ENCODE results near the gene TMEM135.
"Not testable (repeated sequence)": the region's sequence is repeated elsewhere in the genome, so short reads cannot be mapped to it uniquely, and the experiment has no call there.

Gene TMEM135

DNA sequence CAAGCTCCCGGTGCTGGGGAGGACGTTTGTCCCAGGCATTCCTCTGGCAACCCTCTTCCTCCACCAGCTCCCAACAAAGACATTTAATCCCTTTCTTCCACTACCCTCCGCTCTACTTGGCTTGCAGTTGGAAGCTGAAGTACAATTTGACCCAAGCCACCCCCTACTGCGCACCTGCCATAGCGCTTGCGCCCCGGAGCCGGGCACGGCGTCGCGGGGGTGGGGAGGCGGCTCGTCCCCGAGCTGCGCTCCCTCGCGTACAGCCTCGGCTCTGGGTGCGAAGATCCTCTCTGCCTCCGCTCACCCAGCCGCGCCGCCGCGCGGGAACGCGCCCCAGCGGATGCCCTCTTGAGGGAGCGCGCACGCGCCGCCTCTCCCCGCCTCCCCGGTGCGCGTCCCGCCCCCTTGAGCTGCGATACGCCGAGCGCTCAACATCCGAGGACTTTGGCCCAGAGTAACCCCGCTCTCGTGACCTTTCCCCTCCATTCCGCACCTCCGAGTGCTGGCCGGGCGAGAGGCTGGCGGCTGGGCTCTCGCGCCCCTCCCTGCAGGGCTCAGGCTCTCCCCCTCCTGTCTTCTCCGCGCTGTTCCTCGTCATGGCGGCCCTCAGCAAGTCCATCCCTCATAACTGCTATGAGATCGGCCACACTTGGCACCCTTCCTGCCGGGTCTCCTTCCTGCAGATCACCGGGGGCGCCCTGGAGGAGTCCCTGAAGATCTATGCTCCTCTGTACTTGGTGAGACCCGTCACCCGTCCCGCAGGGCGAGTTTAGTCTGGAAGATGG is at the start of gene TMEM135:
Gene TMEM135 (plus strand): TSS at position 485 of the 785 bp plus-strand sequence. CDS start 112 bp downstream, at position 597.
- DNase-seq (ENCODE audit: low read depth) = peak; percentile 84

DNA sequence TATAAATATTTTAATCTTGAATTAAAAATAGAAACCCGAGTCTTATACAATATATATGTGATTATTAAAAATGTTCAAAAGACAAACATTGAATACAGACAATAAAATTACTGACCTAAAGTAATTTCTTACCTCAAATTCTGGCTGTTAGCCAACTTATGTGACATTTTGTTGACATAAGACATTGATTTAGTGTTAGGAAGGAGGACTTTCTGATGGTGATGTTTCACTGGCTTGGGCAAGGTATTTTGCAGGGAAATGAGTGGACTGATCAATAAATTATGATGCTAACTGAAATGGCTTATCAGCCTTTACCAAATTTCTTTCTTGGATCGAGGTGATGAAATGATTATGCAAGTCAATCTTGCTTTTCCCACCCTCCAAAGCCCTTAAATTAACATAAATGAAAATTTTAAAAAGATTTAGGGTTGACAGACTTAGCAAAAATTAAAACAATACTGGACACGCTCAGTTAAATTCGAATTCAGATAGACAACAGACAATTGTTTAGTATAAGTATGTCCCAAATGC is 49.3 kb upstream of the TMEM135 start:
- DNase-seq (ENCODE audit: low read depth) = no peak

DNA sequence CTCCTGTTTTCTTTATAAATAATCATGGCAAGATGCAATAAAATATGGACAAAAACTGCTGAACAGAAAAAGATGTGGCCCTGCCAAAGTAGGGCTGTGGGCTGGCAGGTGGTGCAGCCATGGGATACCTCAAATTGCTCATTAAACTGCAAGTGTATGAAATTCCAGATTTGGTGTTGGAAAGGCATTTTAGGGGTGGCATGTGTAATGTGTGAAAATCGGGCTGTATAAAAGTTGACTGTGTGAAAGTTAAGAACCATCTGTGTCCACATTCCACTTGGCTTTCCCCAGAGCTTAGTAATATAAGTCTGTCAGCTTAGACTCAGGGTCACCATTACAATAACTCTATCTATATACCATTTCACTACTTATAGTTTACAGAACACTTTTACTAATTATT is 47.7 kb upstream of the TMEM135 start:
- no peak for DNase-seq (ENCODE audit: low read depth)

DNA sequence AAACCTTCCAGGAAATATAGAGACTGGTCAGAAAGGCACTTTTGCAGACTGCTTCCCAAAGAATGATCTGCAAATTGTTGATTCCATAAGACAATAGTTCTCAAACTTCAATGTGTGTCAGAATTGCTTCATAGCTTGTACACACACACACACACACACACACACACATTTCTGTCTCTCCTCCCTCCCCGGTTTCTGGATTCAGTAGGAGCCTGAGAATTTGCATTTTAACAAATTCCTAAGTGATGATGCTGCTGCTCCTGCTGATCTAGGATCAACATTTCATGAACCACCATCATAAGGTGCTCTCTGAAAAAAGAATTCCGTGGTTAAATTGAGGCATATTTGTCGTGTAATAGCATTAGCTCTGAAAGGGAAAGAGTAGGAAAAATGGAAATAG is 47.2 kb upstream of the TMEM135 start:
- no peak for DNase-seq (ENCODE audit: low read depth)

DNA sequence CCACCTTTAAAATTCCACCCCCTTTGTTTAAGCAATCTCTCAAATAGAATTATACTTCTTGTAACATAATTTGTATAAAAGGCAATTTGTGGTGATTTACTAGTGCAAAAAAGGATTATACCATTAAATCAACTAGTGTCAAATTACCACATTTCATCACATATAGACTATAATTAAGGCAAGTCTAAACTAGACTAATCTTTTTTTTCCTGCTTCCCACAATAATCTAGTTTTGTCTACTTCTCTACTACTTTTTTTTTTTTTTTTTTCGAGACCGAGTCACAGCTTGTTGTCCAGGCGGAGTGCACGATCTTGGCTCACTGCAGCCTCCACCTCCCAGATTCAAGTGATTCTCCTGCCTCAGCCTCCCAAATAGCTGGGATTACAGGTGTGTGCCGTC is 46.4 kb upstream of the TMEM135 start:
- no peak for DNase-seq (ENCODE audit: low read depth)

DNA sequence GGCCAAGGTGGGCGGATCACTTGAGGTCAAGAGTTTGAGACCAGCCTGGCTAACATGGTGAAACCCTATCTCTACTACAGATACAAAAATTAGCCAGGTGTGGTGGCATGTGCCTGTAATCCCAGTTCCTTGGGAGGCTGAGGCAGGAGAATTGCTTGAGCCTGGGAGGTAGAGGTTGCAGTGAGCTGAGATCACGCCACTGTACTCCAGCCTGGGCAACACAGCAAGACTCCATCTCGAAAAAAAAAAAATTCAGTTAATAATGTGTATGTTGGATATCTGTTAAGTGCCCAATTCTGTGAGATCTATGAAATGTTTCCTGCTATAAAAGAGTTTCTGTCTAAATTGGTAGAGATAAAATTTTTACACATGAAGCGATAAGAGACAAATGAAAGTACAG is 45.4 kb upstream of the TMEM135 start:
- DNase-seq (ENCODE audit: low read depth) = not testable (repeated sequence)

DNA sequence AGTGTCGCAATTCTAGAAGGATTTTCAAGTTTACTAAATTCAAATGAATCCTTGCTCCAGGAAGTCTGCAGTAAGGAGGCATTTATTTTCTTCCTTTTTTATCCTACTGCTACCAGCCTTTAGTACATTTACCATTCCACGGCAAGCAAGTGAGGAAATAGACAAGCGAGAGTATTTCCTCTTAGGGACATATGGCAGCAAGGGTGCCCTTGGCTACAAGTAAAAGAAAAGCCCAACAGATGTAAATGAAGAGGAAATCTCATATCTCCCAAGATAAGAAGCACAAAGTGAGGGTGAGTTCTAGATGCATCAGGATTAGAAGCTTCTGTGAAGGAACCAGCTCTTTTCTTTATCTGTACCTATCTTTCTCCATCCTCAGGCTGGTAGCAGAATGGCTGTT is 44.7 kb upstream of the TMEM135 start:
- no peak for DNase-seq (ENCODE audit: low read depth)

DNA sequence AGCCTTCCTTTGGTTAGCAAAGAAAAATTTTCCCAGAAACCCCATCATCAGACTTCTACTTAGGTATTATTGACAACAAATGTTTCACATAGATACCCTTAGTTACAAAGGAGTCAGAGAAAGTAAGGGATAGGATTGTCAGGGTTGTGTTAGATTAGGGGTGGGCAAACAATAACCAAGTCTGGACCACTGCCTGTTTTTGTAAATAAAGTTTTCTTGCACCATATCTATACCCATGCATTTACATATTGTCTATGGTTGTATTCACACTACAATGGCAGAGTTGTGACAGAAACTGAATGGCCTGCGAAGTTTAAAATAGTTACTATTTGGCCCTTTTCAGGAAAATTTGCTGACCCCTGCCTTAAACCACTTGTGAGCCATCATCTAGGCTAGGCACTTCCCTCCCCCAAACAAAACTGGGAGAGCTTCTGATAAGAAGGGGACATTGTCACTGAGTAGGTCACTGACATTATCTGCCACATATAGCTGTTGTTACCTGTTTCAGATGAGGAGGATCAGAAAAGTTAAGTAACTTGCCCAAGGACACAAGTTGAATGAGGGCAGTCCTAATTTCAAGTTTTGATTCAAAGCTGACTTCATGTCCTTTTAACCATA is 40.7 kb upstream of the TMEM135 start:
- no peak for DNase-seq (ENCODE audit: low read depth)

DNA sequence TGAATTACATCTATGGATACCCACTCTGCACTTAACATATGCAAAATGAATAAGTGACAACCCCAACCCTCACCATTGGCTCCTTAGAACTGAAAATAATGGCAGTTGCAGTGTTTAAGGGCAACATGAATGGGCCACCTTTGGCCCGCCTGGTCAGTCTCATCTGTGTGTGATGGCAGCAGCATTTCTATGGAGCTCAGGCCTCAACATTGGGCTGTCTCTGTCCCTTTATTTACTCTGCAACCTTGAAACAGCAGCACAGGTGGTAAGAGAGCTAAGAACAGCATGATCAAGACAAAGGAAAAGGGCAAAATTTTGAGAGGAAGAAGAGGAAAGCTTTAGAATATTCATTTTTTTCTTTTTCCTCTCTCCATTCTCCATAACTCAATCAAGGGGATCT is 38.3 kb upstream of the TMEM135 start:
- no peak for DNase-seq (ENCODE audit: low read depth)

DNA sequence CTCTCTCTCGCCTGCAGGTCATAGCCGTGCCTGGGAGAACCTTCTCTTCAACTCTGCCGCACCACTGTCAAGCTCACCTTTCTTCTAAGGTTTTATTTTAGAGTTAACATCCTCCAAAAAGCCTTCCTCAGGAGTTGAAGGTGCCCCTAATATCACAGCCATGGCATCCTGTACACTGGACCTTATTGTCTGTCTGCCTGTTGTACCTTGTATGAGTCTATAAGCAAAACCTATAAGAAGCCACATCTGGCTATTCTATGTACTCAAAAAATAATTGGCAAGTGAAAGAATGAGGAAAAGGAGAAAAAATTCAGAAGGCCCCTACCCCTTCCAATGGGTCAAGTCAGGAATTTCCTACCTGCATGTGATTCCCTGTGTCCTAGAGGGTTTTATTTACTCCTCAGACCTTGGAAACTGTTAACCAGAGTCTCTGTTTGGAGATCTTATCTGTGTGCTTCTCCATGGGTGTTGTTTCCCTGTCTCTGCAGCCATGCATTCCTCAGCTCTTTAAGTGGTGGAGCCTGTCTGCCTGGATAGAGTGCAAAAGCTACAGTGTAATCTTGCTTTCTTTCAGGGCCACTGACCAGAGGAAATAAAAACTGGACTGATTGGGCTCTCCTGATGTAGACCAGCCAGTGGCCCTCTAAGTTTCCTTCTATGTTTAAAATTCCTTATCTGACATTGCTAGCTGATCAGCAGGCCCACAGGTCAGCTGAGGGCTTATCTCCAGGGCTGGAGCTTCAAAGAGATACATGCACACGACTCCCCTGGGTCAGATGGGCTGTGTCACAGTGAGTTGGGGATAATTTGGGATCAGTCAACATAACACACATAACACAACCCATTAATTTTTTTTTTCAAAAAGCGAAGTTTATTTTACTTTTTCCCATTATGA is 37.6 kb upstream of the TMEM135 start:
- DNase-seq (ENCODE audit: low read depth) = no peak

DNA sequence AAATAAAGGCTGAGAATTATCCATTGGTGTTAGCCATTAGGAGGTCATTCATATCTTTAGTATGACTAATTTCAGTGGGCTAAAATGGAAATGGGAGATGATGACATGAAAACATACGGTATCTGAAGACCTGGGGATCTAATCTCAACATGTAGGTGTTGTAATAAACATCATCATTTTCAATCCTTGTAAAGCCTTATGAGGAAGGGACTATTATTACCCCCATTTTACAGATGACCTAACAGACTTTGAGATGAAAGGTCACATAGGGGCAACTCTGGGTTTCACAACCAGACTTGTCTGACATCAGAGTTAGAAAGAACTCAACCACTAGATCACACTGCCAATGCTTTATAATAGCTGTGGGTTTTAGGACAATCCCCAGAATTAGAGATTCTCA is 34.8 kb upstream of the TMEM135 start:
- DNase-seq (ENCODE audit: low read depth) = no peak

DNA sequence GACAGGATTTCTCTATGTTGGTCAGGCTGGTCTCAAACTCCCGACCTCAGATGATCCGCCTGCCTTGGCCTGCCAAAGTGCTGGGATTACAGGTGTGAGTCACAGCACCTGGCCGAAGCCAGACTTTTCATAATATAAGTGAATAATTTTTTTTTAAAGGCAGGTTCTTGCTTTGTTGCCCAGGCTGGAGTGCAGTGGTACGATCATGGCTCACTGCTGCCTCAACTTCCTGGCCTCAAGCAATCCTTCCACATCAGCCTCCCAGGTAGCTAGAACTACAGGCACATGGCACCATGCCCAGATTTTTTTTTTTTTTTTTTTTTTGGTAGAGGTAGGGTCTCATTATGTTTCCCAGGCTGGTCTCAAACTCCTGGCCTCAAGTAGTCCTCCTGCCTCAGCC is 33.5 kb upstream of the TMEM135 start:
- not testable (repeated sequence) for DNase-seq (ENCODE audit: low read depth)

DNA sequence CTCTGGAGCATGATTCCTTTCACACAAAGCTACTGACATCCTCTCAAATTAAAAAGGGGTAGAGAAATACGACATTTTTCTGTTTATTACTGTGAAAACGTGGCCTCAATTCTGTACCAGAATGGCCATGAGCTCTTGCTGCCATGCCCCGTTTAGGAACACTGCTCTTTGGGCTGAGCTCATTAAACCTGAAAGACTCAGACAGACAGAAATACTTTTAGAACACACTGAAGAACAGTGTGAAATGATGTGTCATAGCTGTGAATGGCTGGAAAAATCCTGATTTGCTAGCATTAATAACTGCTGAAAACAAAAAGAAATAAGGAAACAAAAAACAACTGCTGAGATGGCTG is 32.2 kb upstream of the TMEM135 start:
- DNase-seq (ENCODE audit: low read depth) = no peak

DNA sequence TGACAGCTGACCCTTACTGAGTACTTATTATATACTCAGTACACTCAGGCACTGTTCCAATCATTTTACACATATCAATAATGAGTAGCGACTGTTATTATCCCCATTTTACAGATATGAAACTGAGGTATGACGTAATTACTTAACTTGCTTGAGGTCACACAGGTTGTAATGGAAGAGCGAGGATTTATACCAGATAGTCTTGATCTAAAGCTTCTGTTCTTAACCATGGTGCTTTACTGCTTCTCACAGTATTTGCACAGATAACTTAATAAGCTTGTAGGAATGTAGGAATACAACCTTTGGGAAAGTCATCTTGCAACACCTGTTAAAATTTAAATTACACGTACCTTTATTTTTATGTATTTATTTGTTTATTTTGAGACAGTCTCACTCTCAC is 31.7 kb upstream of the TMEM135 start:
- DNase-seq (ENCODE audit: low read depth) = no peak

DNA sequence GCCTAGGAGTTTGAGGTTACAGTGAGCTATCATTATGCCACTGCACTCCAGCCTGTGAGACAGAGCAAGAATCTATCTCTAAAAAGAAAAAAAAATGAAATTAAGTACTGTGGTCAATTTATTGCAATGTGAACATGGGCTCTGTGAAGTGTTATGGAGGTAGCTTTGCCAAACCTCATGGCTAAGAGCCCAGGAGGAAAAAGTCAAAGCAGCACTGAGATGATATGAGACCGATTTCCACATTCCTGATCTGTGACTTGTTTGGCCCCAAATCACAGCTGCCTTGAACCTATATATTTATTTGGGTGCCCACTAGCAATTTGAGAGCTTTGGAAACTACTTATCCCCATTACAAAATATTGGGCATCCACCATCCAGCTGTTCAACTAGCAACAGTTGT is 29.8 kb upstream of the TMEM135 start:
- DNase-seq (ENCODE audit: low read depth) = no peak

DNA sequence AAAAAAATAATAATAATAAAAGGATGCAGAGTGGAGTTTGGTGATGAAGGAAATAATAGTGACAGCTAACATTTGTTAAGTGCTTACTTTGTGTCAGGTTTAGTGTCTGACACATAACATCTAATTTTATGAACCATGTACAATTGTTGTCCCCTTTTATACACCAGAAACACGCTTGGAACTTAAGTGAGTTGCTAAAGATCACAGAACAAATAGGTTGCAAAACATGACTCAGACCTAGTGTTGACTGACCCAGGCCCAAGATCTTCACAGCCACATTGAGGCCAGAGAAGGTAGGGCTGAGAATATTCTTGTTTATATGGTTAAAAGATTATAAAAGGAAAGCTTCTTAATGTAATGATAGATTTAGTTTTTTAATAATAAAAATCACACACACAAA is 25.6 kb upstream of the TMEM135 start:
- DNase-seq (ENCODE audit: low read depth) = no peak

DNA sequence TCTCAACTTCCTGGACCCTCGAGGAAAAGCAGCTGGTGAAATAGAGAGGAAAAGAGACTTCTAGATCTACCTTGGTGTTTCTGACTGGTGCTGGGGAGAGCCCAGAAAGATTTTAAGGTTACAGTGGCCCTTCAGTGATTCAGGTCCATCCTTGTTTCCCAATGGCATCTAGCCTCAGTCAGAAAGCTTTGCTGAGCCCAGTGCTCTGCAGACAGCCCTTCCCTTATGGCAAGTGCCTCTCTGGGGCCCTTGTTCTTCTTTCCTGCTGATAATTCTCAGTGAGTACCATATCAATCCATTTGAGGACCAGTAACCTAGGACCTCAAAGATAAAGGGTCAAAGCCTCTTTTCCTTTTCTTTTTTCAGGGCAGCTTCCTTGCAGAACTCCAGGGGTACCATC is 25.1 kb upstream of the TMEM135 start:
- DNase-seq (ENCODE audit: low read depth) = no peak

DNA sequence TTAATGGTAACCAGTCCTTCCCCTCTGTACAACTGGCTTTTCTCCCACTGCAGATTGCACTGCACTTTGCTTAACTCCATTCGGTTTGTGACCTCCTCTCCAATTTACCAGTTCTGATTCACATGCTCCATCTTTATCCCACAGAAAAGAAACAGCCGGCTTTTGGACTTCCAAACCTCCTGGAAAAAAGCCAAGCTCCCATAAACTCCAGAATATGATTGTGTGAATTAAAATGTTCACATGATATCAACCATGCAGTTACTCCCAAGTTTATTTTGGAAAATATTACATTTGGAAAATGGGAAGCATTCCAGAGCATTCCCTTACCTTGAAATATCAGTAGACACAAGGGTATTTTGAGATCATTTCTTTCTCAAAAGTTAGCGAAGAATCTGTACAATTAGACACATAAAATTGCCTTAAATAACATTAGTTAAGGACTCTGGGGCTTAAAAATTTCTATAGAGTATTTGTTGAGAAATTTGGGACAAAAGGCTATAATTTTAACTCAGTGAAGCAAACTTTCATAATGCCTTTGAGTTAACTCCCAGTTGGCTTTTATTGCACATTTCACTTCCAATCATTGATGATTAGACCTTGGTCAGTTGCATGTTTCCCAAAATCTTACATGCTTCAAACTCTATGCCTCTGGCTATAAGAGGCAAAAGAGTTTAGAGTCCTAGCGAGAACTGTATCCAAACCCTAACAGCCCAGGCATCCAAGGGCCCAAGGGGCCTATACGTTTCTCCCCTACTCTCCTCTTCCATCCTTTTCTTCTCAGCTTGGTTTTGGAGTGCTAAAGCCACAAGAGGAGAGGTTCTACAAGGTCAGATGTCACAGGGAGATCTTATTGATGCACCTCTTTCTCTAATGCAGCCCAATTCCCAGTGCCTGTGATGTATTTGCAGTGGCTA is 23.6 kb upstream of the TMEM135 start:
- DNase-seq (ENCODE audit: low read depth) = no peak

DNA sequence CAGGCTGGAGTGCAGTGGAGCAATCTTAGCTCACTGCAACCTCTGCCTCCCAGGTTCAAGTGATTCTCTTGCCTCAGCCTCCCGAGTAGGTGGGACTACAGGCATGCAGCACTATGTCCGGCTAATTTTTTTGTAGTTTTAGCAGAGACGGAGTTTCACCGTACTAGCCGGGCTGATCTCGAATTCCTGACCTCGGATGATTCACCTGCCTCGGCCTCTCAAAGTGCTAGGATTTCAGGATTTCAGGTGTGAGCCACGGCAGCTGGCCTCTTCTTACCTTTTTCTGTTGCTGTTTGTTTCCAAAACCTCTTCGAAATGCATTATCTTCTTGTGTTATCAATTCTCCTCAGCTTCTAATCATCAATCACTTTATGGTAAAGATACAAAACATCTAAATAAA is 22.1 kb upstream of the TMEM135 start:
- no peak for DNase-seq (ENCODE audit: low read depth)

DNA sequence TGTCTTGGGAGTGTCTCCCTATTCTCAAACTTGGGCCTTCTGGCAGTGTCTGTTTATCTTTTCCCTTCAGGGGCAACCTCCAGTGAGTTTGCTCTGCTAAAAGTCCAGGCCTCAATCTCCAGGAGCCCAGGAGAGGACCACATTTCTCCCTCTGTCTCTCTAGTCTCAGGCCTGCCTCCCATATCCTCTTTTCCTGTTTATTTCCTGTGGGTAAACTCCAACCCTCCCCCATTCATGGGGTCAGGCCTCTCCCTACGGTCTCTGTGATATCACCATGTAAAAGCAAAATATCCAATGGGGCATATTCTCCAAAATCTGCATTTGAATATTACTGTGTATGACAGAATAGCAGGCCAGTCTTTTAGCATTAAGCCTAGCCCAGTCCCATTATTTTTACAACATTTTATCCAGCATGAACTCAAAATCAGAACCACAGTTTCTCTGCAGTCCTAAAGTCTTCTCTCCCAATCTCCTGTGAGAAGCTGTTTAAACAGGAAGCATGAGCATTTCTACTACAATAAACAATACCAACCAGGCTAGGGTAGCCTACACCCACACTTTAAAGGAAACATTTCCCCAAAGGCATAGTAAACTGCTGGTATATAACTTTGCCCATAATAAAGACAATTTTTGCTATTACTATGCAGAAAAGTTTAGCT is 18.0 kb upstream of the TMEM135 start:
- DNase-seq (ENCODE audit: low read depth) = no peak

DNA sequence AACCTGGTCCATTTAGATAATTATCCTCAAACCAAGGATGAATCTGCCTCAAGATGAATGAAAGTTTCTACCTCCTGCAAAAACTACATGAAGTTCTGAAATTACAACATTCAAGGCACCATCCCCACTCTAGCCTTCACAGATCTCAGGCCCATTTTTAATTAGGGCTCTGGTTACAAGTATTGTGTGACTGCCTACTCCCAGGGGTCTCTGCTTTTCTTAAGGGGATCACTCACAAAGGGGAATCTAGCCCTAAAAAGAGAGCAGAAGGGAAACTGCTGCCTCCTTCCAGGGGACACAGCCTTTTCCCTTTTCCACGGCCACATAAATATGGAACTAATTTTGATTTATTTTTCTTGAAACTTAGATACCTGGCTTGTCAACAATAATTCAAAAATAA is 17.4 kb upstream of the TMEM135 start:
- DNase-seq (ENCODE audit: low read depth) = no peak
